Ascending aorta (tissue), 2 donors: Measurements from ENCODE around the gene STX18. TPM values are rescaled to one million over a fixed set of nuclear protein-coding genes. Genes with fewer than 3 reads are reported as not detected.

Experiments
- DNase-seq, 2 donors: peaks; one replicate each; pipeline ENCODE4 v3.0.0-alpha.2; 2019; ENCODE audit warnings: low spot score in 2 of 2
- H3K27ac ChIP-seq, 2 donors: fragments of 200-600 bp; sonication (generic); one replicate each; pipeline ENCODE4 v1.5.1; 2016 to 2017; ENCODE audit warnings: mild to moderate bottlenecking in 1 of 2
- H3K27me3 ChIP-seq: fragments of 200-600 bp; sonication (generic); one replicate; pipeline ENCODE4 v1.5.1; 2017
- H3K36me3 ChIP-seq, 2 donors: fragments of 200-600 bp; sonication (generic); one replicate each; pipeline ENCODE4 v1.5.1; 2016
- H3K4me1 ChIP-seq, 2 donors: fragments of 200-600 bp; sonication (generic); one replicate each; pipeline ENCODE4 v1.5.1; 2016 to 2017; ENCODE audit warnings: mild to moderate bottlenecking in 1 of 2
- H3K4me3 ChIP-seq, 2 donors: fragments of 200-600 bp; sonication (generic); one replicate each; pipeline ENCODE4 v1.5.1; 2016 to 2017; ENCODE audit warnings: mild to moderate bottlenecking in 1 of 2
- H3K9me3 ChIP-seq, 2 donors: fragments of 200-600 bp; sonication (generic); one replicate each; pipeline ENCODE4 v1.5.1; 2016
- intact Hi-C: fragments of 100-400 bp; cut with DNase I; formaldehyde crosslinking; loops from one replicate; pipeline ENCODE4 v1.15.1; 2023
- total RNA-seq: library from RNA; depleted of rRNA; stranded (reverse); fragments of >200 nt; gene quantifications from one replicate; pipeline ENCODE4 v1.1.0, GENCODE V29; 2016
- TF ChIP-seq, protein P1 (sequence below), 3 experiments: fragments of 200-600 bp in 2 of 3; fragments of 450-650 bp in 1 of 3; sonication (generic) in 2 of 3; IDR thresholded peaks; one replicate each; pipeline ENCODE4 v1.5.1; 2016 to 2019; ENCODE audit warnings: antibody characterized with exemption in 3 of 3, mild to moderate bottlenecking in 1 of 3, moderate library complexity in 1 of 3

Gene STX18
- total RNA-seq, 1 donor from 2014 or later = 28.2 TPM

DNA sequence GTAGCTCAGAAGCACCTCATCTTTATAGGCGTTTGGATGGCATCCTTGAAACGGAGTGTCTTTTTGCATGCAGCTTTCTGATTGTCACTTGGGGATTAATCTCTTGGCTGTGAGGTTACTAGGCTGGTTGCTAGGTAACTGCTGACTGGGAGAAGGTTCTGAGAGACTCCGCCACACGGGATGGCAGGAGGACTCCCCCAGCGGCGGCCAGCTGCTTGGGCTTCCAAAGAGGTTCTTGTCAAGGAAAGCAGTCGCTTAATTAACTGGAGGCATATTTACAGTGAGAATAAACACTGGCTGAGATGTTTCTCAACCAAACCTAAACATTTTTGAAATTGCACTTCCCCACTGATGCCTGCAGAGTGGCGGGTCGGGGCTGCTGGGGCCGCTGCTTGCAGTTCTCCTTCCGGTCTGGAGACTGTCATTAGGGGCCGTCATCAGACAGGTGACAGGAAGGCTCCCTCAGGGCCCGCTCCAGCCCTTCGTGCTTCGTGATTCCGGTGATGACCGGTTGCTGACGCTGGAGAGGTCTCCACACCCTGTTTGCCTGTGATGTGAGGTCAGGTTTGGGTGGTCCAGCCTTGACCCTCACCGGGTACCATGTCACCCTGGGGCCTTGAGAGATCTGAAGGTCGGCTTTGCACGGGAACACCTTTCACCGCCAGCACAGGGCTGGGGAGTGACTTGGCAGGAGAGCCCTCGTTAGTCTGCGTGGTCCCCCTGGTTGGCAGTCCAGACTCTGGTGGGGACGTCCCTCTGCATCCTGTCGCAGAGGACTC is 145.8 kb downstream of the STX18 start:
- intact Hi-C loops = no loop called here
- Histone ChIP-seq H3K9me3 (no peaks in the 10 kb centered on the region), H3K4me1 (no peaks in the 10 kb centered on the region), H3K4me3 (no peak overlapping the region), H3K36me3 (no peaks in the 10 kb centered on the region), H3K27ac (no peak overlapping the region), H3K27me3 (no peaks in the 10 kb centered on the region)
- TF ChIP-seq, protein P1, sequence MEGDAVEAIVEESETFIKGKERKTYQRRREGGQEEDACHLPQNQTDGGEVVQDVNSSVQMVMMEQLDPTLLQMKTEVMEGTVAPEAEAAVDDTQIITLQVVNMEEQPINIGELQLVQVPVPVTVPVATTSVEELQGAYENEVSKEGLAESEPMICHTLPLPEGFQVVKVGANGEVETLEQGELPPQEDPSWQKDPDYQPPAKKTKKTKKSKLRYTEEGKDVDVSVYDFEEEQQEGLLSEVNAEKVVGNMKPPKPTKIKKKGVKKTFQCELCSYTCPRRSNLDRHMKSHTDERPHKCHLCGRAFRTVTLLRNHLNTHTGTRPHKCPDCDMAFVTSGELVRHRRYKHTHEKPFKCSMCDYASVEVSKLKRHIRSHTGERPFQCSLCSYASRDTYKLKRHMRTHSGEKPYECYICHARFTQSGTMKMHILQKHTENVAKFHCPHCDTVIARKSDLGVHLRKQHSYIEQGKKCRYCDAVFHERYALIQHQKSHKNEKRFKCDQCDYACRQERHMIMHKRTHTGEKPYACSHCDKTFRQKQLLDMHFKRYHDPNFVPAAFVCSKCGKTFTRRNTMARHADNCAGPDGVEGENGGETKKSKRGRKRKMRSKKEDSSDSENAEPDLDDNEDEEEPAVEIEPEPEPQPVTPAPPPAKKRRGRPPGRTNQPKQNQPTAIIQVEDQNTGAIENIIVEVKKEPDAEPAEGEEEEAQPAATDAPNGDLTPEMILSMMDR (IDR thresholded peaks at IDR 0.05) = no peak
- no peak for DNase-seq

DNA sequence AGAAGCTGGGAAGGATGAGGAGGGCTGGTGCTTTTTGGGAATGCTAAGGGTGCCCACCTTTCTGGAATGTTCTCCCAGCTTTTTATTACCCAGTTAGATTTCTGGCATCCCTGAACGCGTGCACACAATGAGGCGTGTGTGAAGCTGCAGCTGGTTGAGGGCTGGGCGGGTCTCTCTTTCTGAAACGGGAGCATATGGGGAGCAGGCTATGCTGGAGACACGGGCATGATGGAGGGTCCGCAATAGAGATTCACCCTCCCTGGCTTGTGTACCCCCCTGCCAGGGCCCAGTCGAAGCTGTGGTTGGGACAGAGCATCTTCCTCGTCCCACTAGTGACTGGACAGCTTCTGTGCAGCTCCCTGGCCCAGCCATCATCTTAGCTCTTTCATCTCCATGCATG is 146.5 kb downstream of the STX18 start:
- DNase-seq = no peak
- H3K27ac ChIP-seq = no peak overlapping the region
- H3K4me1 ChIP-seq = no peaks in the 10 kb centered on the region
- no peaks in the 10 kb centered on the region for H3K9me3 ChIP-seq
- no peaks in the 10 kb centered on the region for H3K27me3 ChIP-seq
- intact Hi-C loops = no loop called here
- no peak overlapping the region for H3K4me3 ChIP-seq
- H3K36me3 ChIP-seq = no peaks in the 10 kb centered on the region
- TF ChIP-seq, protein P1 (IDR thresholded peaks at IDR 0.05) = no peak

DNA sequence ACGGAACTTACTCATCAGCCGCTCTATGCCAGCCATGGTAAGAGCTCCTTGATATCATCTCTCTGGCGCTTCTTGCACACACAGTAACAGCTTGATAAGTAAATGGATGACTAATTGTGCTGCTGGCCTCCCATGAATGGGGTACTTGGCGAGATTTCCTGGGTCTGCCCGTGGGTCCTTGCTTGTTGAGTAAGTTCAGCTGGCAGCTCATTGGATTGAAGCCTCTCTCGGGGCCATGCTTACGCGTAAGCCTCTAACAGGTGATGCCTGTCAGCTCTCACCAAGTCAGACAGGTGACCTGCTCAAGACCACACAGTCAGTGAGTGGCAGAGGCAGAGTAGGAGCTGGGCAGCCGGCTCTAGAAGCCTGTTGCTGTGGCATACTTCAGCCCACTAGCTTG is 147.2 kb downstream of the STX18 start:
- Histone ChIP-seq H3K9me3 (no peaks in the 10 kb centered on the region), H3K27ac (no peak overlapping the region), H3K36me3 (no peaks in the 10 kb centered on the region), H3K4me3 (no peak overlapping the region), H3K27me3 (no peaks in the 10 kb centered on the region), H3K4me1 (no peaks in the 10 kb centered on the region)
- TF ChIP-seq, protein P1 (IDR thresholded peaks at IDR 0.05) = no peak
- intact Hi-C loops = no loop called here
- no peak for DNase-seq

DNA sequence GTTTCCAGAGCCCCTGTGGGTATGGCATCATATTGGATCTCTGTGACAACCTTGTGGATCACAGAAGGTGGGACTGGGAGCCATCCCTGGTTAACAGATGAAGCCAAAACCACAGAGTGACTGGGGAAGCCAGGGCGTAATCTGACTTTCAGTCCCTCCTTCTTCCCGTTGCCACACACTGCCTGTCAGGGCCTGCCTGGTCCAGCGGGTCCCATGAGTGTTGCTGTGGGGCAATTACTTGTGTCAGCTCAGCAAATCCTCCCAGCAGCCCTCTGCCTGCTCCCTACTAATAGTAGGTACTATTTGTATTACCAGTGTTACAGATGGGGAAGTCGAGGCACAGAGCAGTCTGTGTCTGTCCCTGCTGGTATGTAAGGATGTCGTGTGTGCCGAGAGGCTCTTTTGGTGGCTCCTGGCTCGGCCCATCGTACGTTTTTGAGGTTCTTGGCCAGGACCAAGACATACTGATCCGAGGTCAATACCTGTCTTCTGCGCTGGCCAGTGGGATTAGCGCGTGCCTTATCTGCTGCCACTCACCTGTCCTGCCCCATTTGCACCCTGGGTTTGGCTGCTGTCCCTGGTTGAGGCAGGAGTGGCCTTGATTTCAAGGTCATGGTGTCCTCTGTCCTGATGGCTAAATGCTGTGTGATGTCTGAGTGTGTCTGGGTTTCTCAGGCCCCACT is 149.2 kb downstream of the STX18 start:
- no peaks in the 10 kb centered on the region for H3K36me3 ChIP-seq
- DNase-seq = no peak
- H3K27ac ChIP-seq = no peak overlapping the region
- no peak overlapping the region for H3K4me3 ChIP-seq
- H3K9me3 ChIP-seq = no peaks in the 10 kb centered on the region
- H3K4me1 ChIP-seq = peaks cover 0 to 4% of the 10 kb centered on the region in 2 donors
- TF ChIP-seq, protein P1 (IDR thresholded peaks at IDR 0.05) = no peak
- intact Hi-C loops = no loop called here
- H3K27me3 ChIP-seq = no peaks in the 10 kb centered on the region

DNA sequence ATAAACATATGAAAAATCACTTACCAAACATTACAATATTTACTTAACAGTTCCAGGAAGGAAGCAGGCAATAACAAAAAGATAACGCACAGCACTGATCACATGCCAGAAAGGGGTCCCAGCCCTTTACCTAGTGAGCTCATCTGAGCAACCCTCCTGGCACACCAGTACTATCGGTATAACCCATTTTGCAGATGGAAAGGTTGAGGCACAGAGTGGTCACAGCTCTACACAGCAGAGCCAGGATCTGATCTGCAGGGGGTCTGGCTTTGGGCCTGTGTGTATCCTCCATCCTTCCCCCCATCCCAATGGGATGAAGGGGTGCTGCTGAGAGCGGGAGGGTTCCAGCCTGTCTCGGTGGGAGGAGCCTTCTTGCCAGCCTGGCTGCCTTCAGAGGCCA is 150.0 kb downstream of the STX18 start:
- Histone ChIP-seq H3K4me3 (no peak overlapping the region), H3K27me3 (peaks cover 5% of the 10 kb centered on the region), H3K4me1 (peaks cover 4 to 8% of the 10 kb centered on the region in 2 donors), H3K27ac (no peak overlapping the region), H3K36me3 (no peaks in the 10 kb centered on the region), H3K9me3 (no peaks in the 10 kb centered on the region)
- no peak for DNase-seq
- intact Hi-C loops = no loop called here
- TF ChIP-seq, protein P1 (IDR thresholded peaks at IDR 0.05) = no peak
